Measurements from ENCODE around the gene MNT.

The MNT gene

GRCh38 chr17:2372681-2373080 lies 28.2 kb downstream of the MNT start:
- TF ChIP-seq CTCF (IDR thresholded peaks at IDR 0.05) = no peak

DNA sequence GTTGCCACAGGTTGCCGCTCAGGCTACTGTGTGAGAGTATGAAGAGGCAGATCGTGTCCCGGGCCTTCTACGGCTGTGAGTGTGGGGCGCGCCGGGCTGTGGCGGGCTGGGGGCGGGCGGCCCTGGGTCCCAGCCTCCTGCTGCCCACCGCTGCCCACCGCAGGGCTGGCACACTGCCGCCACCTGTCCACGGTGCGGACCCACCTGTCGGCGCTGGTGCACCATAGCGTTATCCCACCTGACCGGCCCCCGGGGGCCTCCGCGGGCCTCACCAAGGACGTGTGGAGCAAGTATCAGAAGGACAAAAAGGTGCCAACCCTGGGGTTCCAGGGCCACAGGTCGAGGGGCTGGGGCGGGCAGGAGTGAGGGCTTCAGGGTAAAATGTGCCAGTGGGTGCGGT lies 28.7 kb downstream of the MNT start:
- no peak for TF ChIP-seq CTCF (IDR thresholded peaks at IDR 0.05)

GRCh38 chr17:2371183-2372130 lies 29.4 kb downstream of the MNT start:
- TF ChIP-seq CTCF (IDR thresholded peaks at IDR 0.05) = no peak

DNA sequence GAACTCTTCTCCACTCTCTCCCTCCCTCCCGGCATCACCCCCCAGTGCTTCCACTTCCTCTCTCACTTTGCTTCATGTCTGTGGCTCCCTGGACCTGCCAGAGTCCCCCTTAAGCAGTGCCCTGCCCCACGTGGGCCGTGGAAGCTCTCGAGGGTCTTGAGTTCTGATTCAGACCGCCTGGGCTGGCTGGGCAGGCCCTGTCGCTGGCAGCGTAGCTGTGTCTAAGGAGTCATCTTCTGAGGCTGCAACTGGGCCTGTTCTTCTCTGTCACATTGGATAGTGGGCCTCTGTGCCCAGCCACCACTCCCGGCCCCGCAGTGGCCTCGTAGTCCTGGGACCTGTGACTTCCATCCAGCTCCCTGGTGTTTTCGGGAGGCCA lies 30.7 kb downstream of the MNT start:
- TF ChIP-seq CTCF (IDR thresholded peaks at IDR 0.05) = no peak

DNA sequence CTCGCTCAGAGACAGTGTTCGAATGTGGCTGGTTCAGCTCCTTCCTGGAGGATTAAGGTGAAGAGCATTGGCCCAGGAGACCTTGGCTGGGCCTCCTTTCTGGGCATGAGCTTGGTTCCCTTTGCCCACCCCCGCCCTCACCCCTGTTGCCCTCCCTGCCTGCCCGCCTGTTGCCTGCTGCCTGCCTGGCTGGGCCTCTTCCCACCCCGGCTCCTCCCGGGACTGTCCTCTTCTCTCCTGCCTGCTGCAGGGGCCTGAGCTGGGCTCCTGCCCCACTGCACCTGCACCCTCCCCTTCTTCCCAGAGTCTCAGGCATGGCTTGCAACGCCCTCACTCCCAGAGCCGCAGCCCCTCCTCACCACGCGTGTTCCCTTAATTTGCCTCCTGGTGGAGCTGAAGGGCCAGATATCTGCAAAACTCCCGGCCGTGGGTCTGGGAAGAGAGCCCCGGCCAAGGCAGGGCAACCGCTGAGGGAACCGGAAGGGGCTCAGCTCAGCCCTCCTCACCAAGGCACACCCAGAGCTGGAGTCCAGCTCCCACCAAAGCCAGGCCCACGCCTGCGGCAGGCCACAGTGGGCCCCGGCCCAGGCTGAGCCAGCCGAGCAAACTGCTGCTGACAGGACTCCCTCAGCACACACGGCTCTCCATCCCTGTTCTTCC lies 31.2 kb downstream of the MNT start:
- TF ChIP-seq CTCF (IDR thresholded peaks at IDR 0.05) = no peak

DNA sequence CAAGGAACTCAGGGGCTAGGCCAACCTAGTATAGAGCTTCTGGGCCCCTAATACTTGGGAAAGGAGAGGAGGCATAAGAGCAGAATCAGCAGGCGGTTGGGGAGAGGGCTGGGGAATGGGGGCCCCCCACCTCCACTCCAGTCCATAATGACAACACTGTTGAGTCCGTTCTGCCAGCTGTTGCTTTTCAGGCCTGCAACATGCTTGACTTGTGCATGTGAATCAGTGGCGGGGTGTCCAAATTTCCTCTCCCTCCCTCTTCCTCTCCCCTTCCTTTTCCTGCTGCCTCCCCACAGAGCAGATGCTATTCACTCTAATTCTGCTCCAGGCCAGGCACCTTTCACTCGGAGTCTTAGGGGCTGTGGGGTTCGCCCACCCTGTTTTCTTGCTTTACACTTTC lies 31.8 kb downstream of the MNT start:
- no peak for TF ChIP-seq CTCF (IDR thresholded peaks at IDR 0.05)

DNA sequence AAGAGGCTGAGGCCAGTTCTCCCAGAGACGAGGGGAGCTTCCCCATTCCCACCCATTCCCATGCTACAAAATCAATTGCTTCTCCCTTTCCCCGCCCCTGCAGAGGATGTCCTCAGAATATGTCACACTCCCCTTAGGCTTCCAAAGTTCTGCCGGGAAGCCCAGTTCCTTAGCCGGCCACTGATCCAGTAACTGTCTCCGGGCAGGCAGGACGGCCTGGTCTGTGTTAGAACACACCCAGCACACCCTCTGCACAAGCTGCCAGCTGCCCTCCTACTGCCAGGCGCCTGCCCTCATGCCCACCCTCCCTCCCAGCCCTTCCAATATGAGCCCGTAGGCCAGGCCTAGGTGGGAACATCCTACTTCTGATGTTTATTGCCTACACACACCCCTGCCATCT lies 32.5 kb downstream of the MNT start:
- no peak for TF ChIP-seq CTCF (IDR thresholded peaks at IDR 0.05)

All from LNCAP (cell line).